Stimulated activated CD4-positive, alpha-beta T cell treated with anti-CD3 and anti-CD28 coated beads, Interleukin-1b, Interleukin-23, amount 100 ng/mL, for 4 hours (primary cell): ENCODE measurements around the gene COL5A1.

Experiments
- DNase-seq, 2 donors: peaks; one replicate each; pipeline ENCODE4 v3.0.0-alpha.2; 2020; ENCODE audit warnings: low read depth in 2 of 2

COL5A1 gene

GRCh38 chr9:134606951-134607731 lies 34.5 kb upstream of the COL5A1 start:
- DNase-seq: no peak

- DNase-seq: no peak
Measured at GRCh38 chr9:134607971-134608370, 33.6 kb upstream of the COL5A1 start.

- no peak for DNase-seq
Measured at GRCh38 chr9:134611046-134611445, 30.6 kb upstream of the COL5A1 start.

GRCh38 chr9:134612309-134612708 lies 29.3 kb upstream of the COL5A1 start:
- DNase-seq: no peak

GRCh38 chr9:134612715-134613114 lies 28.9 kb upstream of the COL5A1 start:
- DNase-seq: no peak

GRCh38 chr9:134614256-134614655 lies 27.3 kb upstream of the COL5A1 start:
- no peak for DNase-seq

- no peak for DNase-seq
Measured at GRCh38 chr9:134616341-134616740, 25.3 kb upstream of the COL5A1 start.

GRCh38 chr9:134617246-134617645 lies 24.4 kb upstream of the COL5A1 start:
- DNase-seq: no peak

- DNase-seq: no peak
Measured at GRCh38 chr9:134617836-134618162, 23.8 kb upstream of the COL5A1 start.

GRCh38 chr9:134618163-134618832 lies 23.3 kb upstream of the COL5A1 start:
- DNase-seq: no peak

GRCh38 chr9:134618833-134619447 lies 22.7 kb upstream of the COL5A1 start:
- DNase-seq: no peak

- DNase-seq: no peak
Measured at GRCh38 chr9:134619448-134619982, 22.1 kb upstream of the COL5A1 start.

- no peak for DNase-seq
Measured at GRCh38 chr9:134619983-134620661, 21.5 kb upstream of the COL5A1 start.

- DNase-seq: no peak
Measured at GRCh38 chr9:134620751-134621557, 20.6 kb upstream of the COL5A1 start.

GRCh38 chr9:134621558-134622110 lies 20.0 kb upstream of the COL5A1 start:
- no peak for DNase-seq

GRCh38 chr9:134622896-134623257 lies 18.7 kb upstream of the COL5A1 start:
- no peak for DNase-seq

GRCh38 chr9:134623258-134624066 lies 18.1 kb upstream of the COL5A1 start:
- no peak for DNase-seq

GRCh38 chr9:134624137-134624591 lies 17.4 kb upstream of the COL5A1 start:
- DNase-seq: no peak

- no peak for DNase-seq
Measured at GRCh38 chr9:134624621-134625181, 16.9 kb upstream of the COL5A1 start.
